Measurements from ENCODE around the gene NOS3.

NOS3 gene

GRCh38 chr7:150949564-150949963 lies 41.3 kb upstream of the NOS3 start:
- DNase-seq (ENCODE audit: low read depth), result no peak
- no peak overlapping the region for H3K4me3 ChIP-seq (ENCODE audit: low read length)
- TF ChIP-seq CTCF (IDR thresholded peaks at IDR 0.05; ENCODE audit: insufficient read depth, low read depth, low read length, missing control alignments), result no peak

GRCh38 chr7:150949971-150950491 lies 40.8 kb upstream of the NOS3 start:
- H3K4me3 ChIP-seq (ENCODE audit: low read length), result no peak overlapping the region
- no peak for TF ChIP-seq CTCF (IDR thresholded peaks at IDR 0.05; ENCODE audit: insufficient read depth, low read depth, low read length, missing control alignments)
- DNase-seq (ENCODE audit: low read depth), result no peak

GRCh38 chr7:150950496-150951180 lies 40.2 kb upstream of the NOS3 start:
- H3K4me3 ChIP-seq (ENCODE audit: low read length), result no peak overlapping the region
- no peak for TF ChIP-seq CTCF (IDR thresholded peaks at IDR 0.05; ENCODE audit: insufficient read depth, low read depth, low read length, missing control alignments)
- no peak for DNase-seq (ENCODE audit: low read depth)

- no peak for DNase-seq (ENCODE audit: low read depth)
- TF ChIP-seq CTCF (IDR thresholded peaks at IDR 0.05; ENCODE audit: insufficient read depth, low read depth, low read length, missing control alignments), result no peak
- no peak overlapping the region for H3K4me3 ChIP-seq (ENCODE audit: low read length)
Measured at GRCh38 chr7:150951181-150951520, 39.7 kb upstream of the NOS3 start.

GRCh38 chr7:150951521-150951920 lies 39.3 kb upstream of the NOS3 start:
- no peak for TF ChIP-seq CTCF (IDR thresholded peaks at IDR 0.05; ENCODE audit: insufficient read depth, low read depth, low read length, missing control alignments)
- H3K4me3 ChIP-seq (ENCODE audit: low read length), result no peak overlapping the region
- no peak for DNase-seq (ENCODE audit: low read depth)

- no peak overlapping the region for H3K4me3 ChIP-seq (ENCODE audit: low read length)
- no peak for TF ChIP-seq CTCF (IDR thresholded peaks at IDR 0.05; ENCODE audit: insufficient read depth, low read depth, low read length, missing control alignments)
- no peak for DNase-seq (ENCODE audit: low read depth)
Measured at GRCh38 chr7:150952331-150953050, 38.3 kb upstream of the NOS3 start.
